ENCODE data around the gene BICDL1. TPM values are rescaled to one million over a fixed set of nuclear protein-coding genes. Genes with fewer than 3 reads are reported as not detected.
A peak's percentile ranks its signal among the peaks of the same experiment; 100 is the strongest.

Gene BICDL1
- total RNA-seq, 6 donors from 2014 or later: 10.5 to 21.0 (median 15.9) TPM

GRCh38 chr12:120077260-120077659 lies 88.2 kb downstream of the BICDL1 start:
- WGBS, 2 donors: 92 to 95% methylated on average over 6 of the region's 6 CpGs
- DNase-seq: no peak

DNA sequence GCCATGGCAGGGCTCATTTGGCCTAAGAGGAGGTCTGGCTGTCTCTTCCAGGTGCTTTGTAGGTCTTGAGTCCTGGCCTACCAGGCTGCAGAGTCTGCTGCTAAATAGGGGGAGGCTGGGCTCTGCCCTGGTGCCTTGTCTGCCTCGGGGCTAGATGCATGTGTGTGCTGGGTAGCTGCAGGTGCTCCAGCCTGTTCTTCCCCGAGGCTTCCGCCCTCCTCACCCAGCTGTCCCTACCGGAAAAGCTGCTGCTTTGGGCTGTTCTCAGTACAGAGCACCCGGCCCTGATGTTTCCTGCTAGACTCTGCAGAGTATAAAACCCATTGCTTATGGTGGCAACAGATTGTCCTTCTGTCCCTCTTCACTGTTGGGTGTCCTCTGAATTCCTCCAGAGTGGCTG lies 89.8 kb downstream of the BICDL1 start:
- ATAC-seq (ENCODE audit: low FRiP score in 2 of 2): no peak
- H3K4me3 ChIP-seq: no peak overlapping the region
- 43 to 66% methylated on average over 3 to 5 of the region's 5 CpGs for WGBS, 2 donors
- DNase-seq: no peak
- no peaks in the 10 kb centered on the region for H3K27me3 ChIP-seq
- TF ChIP-seq POLR2AphosphoS5 (IDR thresholded peaks at IDR 0.05): no peak
- TF ChIP-seq POLR2A (IDR thresholded peaks at IDR 0.05): no peak
- peaks cover 0 to 8% (median 0%) of the 10 kb centered on the region in 4 donors for H3K4me1 ChIP-seq
- peak overlapping the region in 1 of 4 donors; percentile 29 for H3K27ac ChIP-seq
- no peaks in the 10 kb centered on the region for H3K9me3 ChIP-seq
- no peaks in the 10 kb centered on the region for H3K36me3 ChIP-seq

More at GRCh38 chr12:120077260-120077659, 88.2 kb downstream of the BICDL1 start:
- H3K4me1 ChIP-seq: peaks cover 0 to 8% (median 0%) of the 10 kb centered on the region in 4 donors
- H3K27me3 ChIP-seq: no peaks in the 10 kb centered on the region
- no peak overlapping the region for H3K4me3 ChIP-seq
- no peaks in the 10 kb centered on the region for H3K9me3 ChIP-seq
- no peak for ATAC-seq (ENCODE audit: low FRiP score in 2 of 2)
- H3K36me3 ChIP-seq: no peaks in the 10 kb centered on the region
- H3K27ac ChIP-seq: no peak overlapping the region
- no peak for TF ChIP-seq POLR2A (IDR thresholded peaks at IDR 0.05)
- TF ChIP-seq POLR2AphosphoS5 (IDR thresholded peaks at IDR 0.05): no peak
- TF ChIP-seq CTCF (IDR thresholded peaks at IDR 0.05): no peak
- TF ChIP-seq EP300 (IDR thresholded peaks at IDR 0.05): no peak

DNA sequence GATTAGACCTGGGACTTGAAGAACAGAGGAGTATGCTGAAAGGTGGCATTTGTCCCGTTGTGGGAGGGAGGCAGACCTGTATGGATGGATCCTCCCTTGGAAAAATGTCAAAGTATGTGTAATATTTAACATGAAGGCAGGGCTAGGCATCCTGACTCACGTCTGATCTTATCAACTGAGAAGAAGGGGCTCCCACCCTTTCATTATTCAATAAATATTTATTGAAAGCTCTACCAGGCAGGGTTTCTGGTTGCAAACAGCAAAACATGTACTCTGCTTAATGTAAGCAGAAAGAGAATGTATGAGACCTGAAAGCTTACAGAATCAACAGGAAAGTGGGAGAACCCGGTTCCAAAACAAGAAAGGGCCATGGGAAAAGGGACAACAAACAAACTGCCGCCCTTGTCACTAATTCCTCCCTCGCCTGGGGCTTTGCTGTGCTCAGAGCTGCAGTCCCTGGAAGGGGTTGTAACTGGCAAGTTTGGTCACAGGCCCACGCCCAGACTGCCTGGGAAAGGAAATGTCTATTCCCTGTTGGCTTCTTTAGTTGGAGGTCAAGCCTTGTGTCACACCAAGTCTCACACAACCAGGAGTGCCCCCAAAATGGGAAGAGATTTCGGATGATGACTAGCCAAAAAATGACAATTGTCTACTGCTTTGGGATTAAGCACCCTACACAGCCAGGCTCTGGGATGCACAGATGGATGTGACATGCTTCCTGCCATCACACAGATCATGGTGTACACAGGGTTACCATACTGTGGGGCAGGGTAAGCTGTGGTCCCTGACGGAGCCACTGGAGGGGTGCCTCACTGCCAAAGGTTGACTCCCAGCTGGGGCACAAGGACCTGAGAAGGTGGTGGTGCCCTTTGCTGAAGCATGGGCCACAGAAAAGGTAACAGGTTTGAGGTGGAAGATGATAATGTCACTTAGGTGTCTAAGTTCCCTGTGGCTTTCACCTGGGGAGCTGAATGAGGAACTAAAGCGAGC lies 90.7 kb downstream of the BICDL1 start:
- H3K27me3 ChIP-seq: no peaks in the 10 kb centered on the region
- no peak for TF ChIP-seq POLR2A (IDR thresholded peaks at IDR 0.05)
- TF ChIP-seq CTCF (IDR thresholded peaks at IDR 0.05): no peak
- TF ChIP-seq EP300 (IDR thresholded peaks at IDR 0.05): no peak
- TF ChIP-seq POLR2AphosphoS5 (IDR thresholded peaks at IDR 0.05): no peak
- no peaks in the 10 kb centered on the region for H3K9me3 ChIP-seq
- no peak for DNase-seq
- H3K4me3 ChIP-seq: no peak overlapping the region
- peak in 1 of 2 donors; percentile 28 for ATAC-seq (ENCODE audit: low FRiP score in 2 of 2)
- H3K27ac ChIP-seq: peak overlapping the region in 1 of 4 donors; percentile 29
- 54 to 64% methylated on average over 9 of the region's 9 CpGs for WGBS, 2 donors
- H3K36me3 ChIP-seq: no peaks in the 10 kb centered on the region
- H3K4me1 ChIP-seq: peaks cover 0 to 8% (median 0%) of the 10 kb centered on the region in 4 donors

GRCh38 chr12:120081641-120082040 lies 92.6 kb downstream of the BICDL1 start:
- TF ChIP-seq CTCF (IDR thresholded peaks at IDR 0.05): no peak
- no peak for TF ChIP-seq POLR2A (IDR thresholded peaks at IDR 0.05)
- no peak for TF ChIP-seq EP300 (IDR thresholded peaks at IDR 0.05)
- no peak for TF ChIP-seq POLR2AphosphoS5 (IDR thresholded peaks at IDR 0.05)
- DNase-seq: no peak
- WGBS, 2 donors: 96 to 100% methylated on average over 2 of the region's 2 CpGs
- no peak for ATAC-seq (ENCODE audit: low FRiP score in 2 of 2)
- H3K36me3 ChIP-seq: no peaks in the 10 kb centered on the region
- H3K4me1 ChIP-seq: peaks cover 3 to 11% (median 6%) of the 10 kb centered on the region in 4 donors
- no peak overlapping the region for H3K27ac ChIP-seq
- no peaks in the 10 kb centered on the region for H3K9me3 ChIP-seq
- H3K27me3 ChIP-seq: no peaks in the 10 kb centered on the region
- no peak overlapping the region for H3K4me3 ChIP-seq

- DNase-seq (no peak), ATAC-seq (ENCODE audit: low FRiP score in 2 of 2) (no peak)
- Histone ChIP-seq H3K36me3 (no peaks in the 10 kb centered on the region), H3K4me3 (peak overlapping the region in 1 of 4 donors; percentile 42), H3K27ac (peak overlapping the region in 2 of 4 donors; percentile 28 to 80), H3K27me3 (no peaks in the 10 kb centered on the region), H3K4me1 (peaks cover 9 to 17% (median 14%) of the 10 kb centered on the region in 4 donors), H3K9me3 (no peaks in the 10 kb centered on the region)
- 56 to 67% methylated on average over 6 of the region's 6 CpGs for WGBS, 2 donors
- no peak for TF ChIP-seq POLR2AphosphoS5 (IDR thresholded peaks at IDR 0.05)
- no peak for TF ChIP-seq EP300 (IDR thresholded peaks at IDR 0.05)
- no peak for TF ChIP-seq CTCF (IDR thresholded peaks at IDR 0.05)
- TF ChIP-seq POLR2A (IDR thresholded peaks at IDR 0.05): no peak
These were observed 97.0 kb downstream of the BICDL1 start for GRCh38 chr12:120085920-120086645.

Data from upper lobe of left lung (tissue), 6 donors.